ENCODE data around the gene PUS1. TPM values are rescaled to one million over a fixed set of nuclear protein-coding genes. Genes with fewer than 3 reads are reported as not detected.

Gene PUS1
- total RNA-seq, 1 donor from 2014 or later: 33.7 TPM

DNA sequence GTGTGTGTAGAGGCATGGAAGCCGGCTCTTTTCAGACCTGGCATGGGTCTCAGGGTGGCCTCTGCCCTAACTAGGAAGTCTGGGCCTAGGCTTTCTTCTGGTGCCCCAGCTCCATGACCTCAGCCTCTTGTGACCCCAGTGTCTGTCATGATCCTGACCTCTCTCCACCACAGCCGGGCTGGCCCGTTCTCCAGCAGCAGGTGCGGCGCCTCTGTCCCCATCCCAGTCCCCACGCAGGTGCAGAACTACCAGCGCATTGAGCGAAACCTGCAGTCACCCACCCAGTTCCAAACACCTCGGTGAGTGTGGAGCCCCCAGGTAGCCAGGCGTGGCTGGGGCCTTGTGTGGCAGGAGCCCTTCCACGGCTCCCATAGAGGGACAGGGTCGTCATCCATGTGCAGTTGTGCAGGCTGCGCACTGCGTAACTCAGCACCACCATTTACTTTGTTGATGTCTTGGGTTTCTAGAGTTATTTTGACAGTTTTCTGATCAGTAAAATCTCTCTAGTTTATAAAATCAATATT lies 14.8 kb upstream of the PUS1 start:
- peaks cover 21% of the 10 kb centered on the region for H3K4me1 ChIP-seq (ENCODE audit: insufficient read depth, low read length)
- no peak for TF ChIP-seq EZH2 (IDR thresholded peaks at IDR 0.05; ENCODE audit: insufficient read depth, low read length)
- TF ChIP-seq, protein P1, sequence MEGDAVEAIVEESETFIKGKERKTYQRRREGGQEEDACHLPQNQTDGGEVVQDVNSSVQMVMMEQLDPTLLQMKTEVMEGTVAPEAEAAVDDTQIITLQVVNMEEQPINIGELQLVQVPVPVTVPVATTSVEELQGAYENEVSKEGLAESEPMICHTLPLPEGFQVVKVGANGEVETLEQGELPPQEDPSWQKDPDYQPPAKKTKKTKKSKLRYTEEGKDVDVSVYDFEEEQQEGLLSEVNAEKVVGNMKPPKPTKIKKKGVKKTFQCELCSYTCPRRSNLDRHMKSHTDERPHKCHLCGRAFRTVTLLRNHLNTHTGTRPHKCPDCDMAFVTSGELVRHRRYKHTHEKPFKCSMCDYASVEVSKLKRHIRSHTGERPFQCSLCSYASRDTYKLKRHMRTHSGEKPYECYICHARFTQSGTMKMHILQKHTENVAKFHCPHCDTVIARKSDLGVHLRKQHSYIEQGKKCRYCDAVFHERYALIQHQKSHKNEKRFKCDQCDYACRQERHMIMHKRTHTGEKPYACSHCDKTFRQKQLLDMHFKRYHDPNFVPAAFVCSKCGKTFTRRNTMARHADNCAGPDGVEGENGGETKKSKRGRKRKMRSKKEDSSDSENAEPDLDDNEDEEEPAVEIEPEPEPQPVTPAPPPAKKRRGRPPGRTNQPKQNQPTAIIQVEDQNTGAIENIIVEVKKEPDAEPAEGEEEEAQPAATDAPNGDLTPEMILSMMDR (IDR thresholded peaks at IDR 0.05; ENCODE audit: insufficient read depth, low read depth, low read length): no peak
- peaks cover 8% of the 10 kb centered on the region for H3K36me3 Mint-ChIP-seq (ENCODE audit: low read depth, unreplicated experiment)
- no peak overlapping the region for H3K9ac ChIP-seq (ENCODE audit: low read length)
- no peak overlapping the region for H3K27ac Mint-ChIP-seq (ENCODE audit: unreplicated experiment)
- no peak overlapping the region for H2AFZ ChIP-seq (ENCODE audit: low read depth, low read length)
- H3K9me3 ChIP-seq (ENCODE audit: insufficient read depth, low read depth, low read length): no peaks in the 10 kb centered on the region
- peaks cover 12% of the 10 kb centered on the region for H3K4me1 Mint-ChIP-seq (ENCODE audit: low read depth, unreplicated experiment)
- peaks cover 28% of the 10 kb centered on the region for H4K20me1 ChIP-seq (ENCODE audit: insufficient read depth, low read length)
- no peaks in the 10 kb centered on the region for H3K9me3 Mint-ChIP-seq (ENCODE audit: unreplicated experiment)
- H3K36me3 ChIP-seq (ENCODE audit: insufficient read depth, low read length): no peaks in the 10 kb centered on the region
- no peak for FAIRE-seq
- H3K27me3 ChIP-seq (ENCODE audit: insufficient read depth, low read length): no peaks in the 10 kb centered on the region
- H3K27me3 Mint-ChIP-seq (ENCODE audit: low read depth, unreplicated experiment): no peaks in the 10 kb centered on the region
- no peak overlapping the region for H3K4me3 ChIP-seq (ENCODE audit: insufficient read depth, low read depth, low read length)
- H3K4me3 Mint-ChIP-seq (ENCODE audit: unreplicated experiment): no peak overlapping the region
- H3K79me2 ChIP-seq (ENCODE audit: insufficient read depth, low read length): no peaks in the 10 kb centered on the region
- DNase-seq (ENCODE audit: low read depth): no peak
- H3K27ac ChIP-seq (ENCODE audit: low read depth, low read length): no peak overlapping the region
- H3K4me2 ChIP-seq (ENCODE audit: low read length): no peak overlapping the region

DNA sequence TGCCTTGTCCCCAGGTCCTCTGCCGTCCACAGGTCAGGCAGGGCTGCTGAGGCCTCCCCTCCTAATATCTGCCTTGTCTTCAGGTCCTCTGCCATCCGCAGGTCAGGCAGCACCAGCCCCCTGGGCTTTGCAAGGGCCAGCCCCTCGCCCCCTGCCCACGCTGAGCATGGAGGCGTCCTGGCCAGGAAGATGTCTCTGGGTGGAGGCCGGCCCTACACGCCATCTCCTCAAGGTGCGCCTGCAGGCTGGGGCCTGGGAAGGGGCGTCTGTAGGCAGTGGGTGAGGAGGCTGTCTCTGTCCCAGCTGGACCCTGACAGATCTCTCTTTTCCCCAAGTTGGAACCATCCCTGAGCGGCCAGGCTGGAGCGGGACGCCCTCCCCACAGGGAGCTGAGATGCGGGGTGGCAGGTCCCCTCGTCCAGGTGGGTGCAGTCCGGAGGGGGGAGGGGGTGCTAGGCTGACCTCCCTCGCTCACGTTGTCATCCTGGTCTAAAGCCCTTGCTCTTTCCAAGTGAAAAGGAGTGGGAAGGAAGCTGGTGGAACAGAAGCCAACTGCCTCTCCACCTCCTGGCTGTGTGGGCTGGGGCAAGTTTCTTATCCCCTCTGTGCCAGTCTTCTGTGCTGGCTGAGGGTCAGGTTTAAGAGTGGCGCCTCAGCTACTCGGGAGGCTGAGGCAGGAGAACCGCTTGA lies 13.9 kb upstream of the PUS1 start:
- no peak for TF ChIP-seq EZH2 (IDR thresholded peaks at IDR 0.05; ENCODE audit: insufficient read depth, low read length)
- TF ChIP-seq, protein P1 (IDR thresholded peaks at IDR 0.05; ENCODE audit: insufficient read depth, low read depth, low read length): no peak
- H3K27ac Mint-ChIP-seq (ENCODE audit: unreplicated experiment): no peak overlapping the region
- Histone ChIP-seq H3K9me3 (ENCODE audit: insufficient read depth, low read depth, low read length) (no peaks in the 10 kb centered on the region), H3K9ac (ENCODE audit: low read length) (no peak overlapping the region), H4K20me1 (ENCODE audit: insufficient read depth, low read length) (peaks cover 28% of the 10 kb centered on the region), H3K27me3 (ENCODE audit: insufficient read depth, low read length) (no peaks in the 10 kb centered on the region), H3K79me2 (ENCODE audit: insufficient read depth, low read length) (no peaks in the 10 kb centered on the region), H3K4me3 (ENCODE audit: insufficient read depth, low read depth, low read length) (no peak overlapping the region), H3K27ac (ENCODE audit: low read depth, low read length) (no peak overlapping the region), H2AFZ (ENCODE audit: low read depth, low read length) (no peak overlapping the region), H3K4me1 (ENCODE audit: insufficient read depth, low read length) (peaks cover 21% of the 10 kb centered on the region), H3K4me2 (ENCODE audit: low read length) (no peak overlapping the region), H3K36me3 (ENCODE audit: insufficient read depth, low read length) (no peaks in the 10 kb centered on the region)
- H3K27me3 Mint-ChIP-seq (ENCODE audit: low read depth, unreplicated experiment): no peaks in the 10 kb centered on the region
- no peak for FAIRE-seq
- H3K4me3 Mint-ChIP-seq (ENCODE audit: unreplicated experiment): no peak overlapping the region
- no peak for DNase-seq (ENCODE audit: low read depth)
- peaks cover 12% of the 10 kb centered on the region for H3K4me1 Mint-ChIP-seq (ENCODE audit: low read depth, unreplicated experiment)
- no peaks in the 10 kb centered on the region for H3K9me3 Mint-ChIP-seq (ENCODE audit: unreplicated experiment)
- H3K36me3 Mint-ChIP-seq (ENCODE audit: low read depth, unreplicated experiment): peaks cover 8% of the 10 kb centered on the region

DNA sequence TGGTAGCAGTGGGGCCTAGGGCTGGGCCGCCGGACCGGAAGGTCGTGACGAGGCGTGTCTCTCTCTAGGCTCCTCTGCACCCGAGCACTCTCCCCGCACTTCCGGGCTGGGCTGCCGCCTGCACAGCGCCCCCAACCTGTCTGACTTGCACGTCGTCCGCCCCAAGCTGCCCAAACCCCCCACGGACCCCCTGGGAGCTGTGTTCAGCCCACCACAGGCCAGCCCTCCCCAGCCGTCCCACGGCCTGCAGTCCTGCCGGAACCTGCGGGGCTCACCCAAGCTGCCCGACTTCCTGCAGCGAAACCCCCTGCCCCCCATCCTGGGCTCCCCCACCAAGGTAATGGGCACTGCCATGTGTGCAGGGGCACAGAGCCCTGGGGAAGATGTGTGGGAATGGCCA lies 13.3 kb upstream of the PUS1 start:
- Histone ChIP-seq H3K27ac (ENCODE audit: low read depth, low read length) (no peak overlapping the region), H3K79me2 (ENCODE audit: insufficient read depth, low read length) (no peaks in the 10 kb centered on the region), H3K9me3 (ENCODE audit: insufficient read depth, low read depth, low read length) (no peaks in the 10 kb centered on the region), H3K9ac (ENCODE audit: low read length) (no peak overlapping the region), H4K20me1 (ENCODE audit: insufficient read depth, low read length) (peaks cover 26% of the 10 kb centered on the region), H3K36me3 (ENCODE audit: insufficient read depth, low read length) (no peaks in the 10 kb centered on the region), H2AFZ (ENCODE audit: low read depth, low read length) (no peak overlapping the region), H3K4me1 (ENCODE audit: insufficient read depth, low read length) (peaks cover 16% of the 10 kb centered on the region), H3K27me3 (ENCODE audit: insufficient read depth, low read length) (no peaks in the 10 kb centered on the region), H3K4me3 (ENCODE audit: insufficient read depth, low read depth, low read length) (no peak overlapping the region), H3K4me2 (ENCODE audit: low read length) (no peak overlapping the region)
- Mint-ChIP-seq H3K4me1 (ENCODE audit: low read depth, unreplicated experiment) (peaks cover 12% of the 10 kb centered on the region), H3K36me3 (ENCODE audit: low read depth, unreplicated experiment) (peaks cover 6% of the 10 kb centered on the region), H3K4me3 (ENCODE audit: unreplicated experiment) (no peak overlapping the region), H3K27me3 (ENCODE audit: low read depth, unreplicated experiment) (no peaks in the 10 kb centered on the region), H3K27ac (ENCODE audit: unreplicated experiment) (no peak overlapping the region), H3K9me3 (ENCODE audit: unreplicated experiment) (no peaks in the 10 kb centered on the region)
- no peak for TF ChIP-seq EZH2 (IDR thresholded peaks at IDR 0.05; ENCODE audit: insufficient read depth, low read length)
- TF ChIP-seq, protein P1 (IDR thresholded peaks at IDR 0.05; ENCODE audit: insufficient read depth, low read depth, low read length): no peak
- DNase-seq (ENCODE audit: low read depth) (no peak), FAIRE-seq (no peak)

Data from astrocyte (in vitro differentiated cells and primary cell).